SK-N-DZ (cell line): Measurements from ENCODE around the gene ZNF260.

Source experiments
- DNase-seq: peaks from one replicate; pipeline ENCODE4 v3.0.0-alpha.2; 2015; ENCODE audit warnings: low spot score

ZNF260 gene

GRCh38 chr19:36489920-36490415 lies 38.1 kb downstream of the ZNF260 start:
- DNase-seq = peak; percentile 97

- DNase-seq = peak; percentile 98
Observed at GRCh38 chr19:36489118-36489919, 38.8 kb downstream of the ZNF260 start, which contains the start of gene ZNF566. Gene ZNF566 (minus strand): TSS chr19:36489561. CDS start chr19:36476557, 13,004 bp downstream.

- DNase-seq = peak; percentile 56
Observed at GRCh38 chr19:36488846-36489117, 39.3 kb downstream of the ZNF260 start.

- DNase-seq = no peak
Observed at GRCh38 chr19:36488118-36488845, 39.8 kb downstream of the ZNF260 start.

GRCh38 chr19:36483653-36484052 lies 44.4 kb downstream of the ZNF260 start:
- no peak for DNase-seq

GRCh38 chr19:36482876-36483275 lies 45.2 kb downstream of the ZNF260 start:
- DNase-seq = no peak
